Measurements from ENCODE around the gene BOD1. TPM values are rescaled to one million over a fixed set of nuclear protein-coding genes. Genes with fewer than 3 reads are reported as not detected.

BOD1 gene
- total RNA-seq, 3 donors from 2014 or later: 61.5 to 68.0 (median 64.6) TPM

- Histone ChIP-seq H3K4me3 (peak overlapping the region in 2 of 3 donors; percentile 19 to 54), H3K27me3 (no peaks in the 10 kb centered on the region), H3K27ac (peak overlapping the region; percentile 23), H3K36me3 (no peaks in the 10 kb centered on the region), H3K4me1 (peaks cover 0 to 7% of the 10 kb centered on the region in 2 donors), H3K9me3 (peaks cover 5 to 6% of the 10 kb centered on the region in 2 donors)
- intact Hi-C loops (cut with DNase I; ENCODE audit: low total_unique reads): loop anchor here (10.0 kb wide), 1 partner anchor 278 kb away; no protein-coding TSS in a partner anchor
- TF ChIP-seq POLR2AphosphoS5 (IDR thresholded peaks at IDR 0.05) (no peak), POLR2A (IDR thresholded peaks at IDR 0.05) (no peak), CTCF (IDR thresholded peaks at IDR 0.05) (no peak)
- DNase-seq (ENCODE audit: low spot score in 2 of 2): peak in 1 of 2 donors; percentile 76
Measured at GRCh38 chr5:173572431-173573125, 43.9 kb downstream of the BOD1 start.

- H3K9me3 ChIP-seq: peaks cover 5 to 6% of the 10 kb centered on the region in 2 donors
- no peak overlapping the region for H3K4me3 ChIP-seq
- intact Hi-C loops (cut with DNase I; ENCODE audit: low total_unique reads): loop anchor here (10.0 kb wide), 1 partner anchor 276 kb away; no protein-coding TSS in a partner anchor
- no peak for DNase-seq (ENCODE audit: low spot score in 2 of 2)
- H3K4me1 ChIP-seq: peaks cover 0 to 7% of the 10 kb centered on the region in 2 donors
- TF ChIP-seq CTCF (IDR thresholded peaks at IDR 0.05) (no peak), POLR2A (IDR thresholded peaks at IDR 0.05) (no peak), POLR2AphosphoS5 (IDR thresholded peaks at IDR 0.05) (no peak)
- no peaks in the 10 kb centered on the region for H3K27me3 ChIP-seq
- no peaks in the 10 kb centered on the region for H3K36me3 ChIP-seq
- H3K27ac ChIP-seq: no peak overlapping the region
Measured at GRCh38 chr5:173570321-173571090, 45.9 kb downstream of the BOD1 start.

- Histone ChIP-seq H3K4me3 (no peak overlapping the region), H3K4me1 (peaks cover 0 to 7% of the 10 kb centered on the region in 2 donors), H3K9me3 (peaks cover 5 to 6% of the 10 kb centered on the region in 2 donors), H3K27me3 (no peaks in the 10 kb centered on the region), H3K36me3 (no peaks in the 10 kb centered on the region), H3K27ac (peak overlapping the region; percentile 12 to 76)
- no peak for DNase-seq (ENCODE audit: low spot score in 2 of 2)
- intact Hi-C loops (cut with DNase I; ENCODE audit: low total_unique reads): no loop called here
- no peak for TF ChIP-seq CTCF (IDR thresholded peaks at IDR 0.05)
- no peak for TF ChIP-seq POLR2AphosphoS5 (IDR thresholded peaks at IDR 0.05)
- no peak for TF ChIP-seq POLR2A (IDR thresholded peaks at IDR 0.05)
Measured at GRCh38 chr5:173568703-173569102, 47.7 kb downstream of the BOD1 start.

GRCh38 chr5:173568128-173568527 is 48.3 kb downstream of the BOD1 start:
- intact Hi-C loops (cut with DNase I; ENCODE audit: low total_unique reads): no loop called here
- H3K36me3 ChIP-seq: no peaks in the 10 kb centered on the region
- peaks cover 0 to 5% of the 10 kb centered on the region in 2 donors for H3K4me1 ChIP-seq
- no peak for DNase-seq (ENCODE audit: low spot score in 2 of 2)
- TF ChIP-seq CTCF (IDR thresholded peaks at IDR 0.05) (no peak), POLR2A (IDR thresholded peaks at IDR 0.05) (no peak), POLR2AphosphoS5 (IDR thresholded peaks at IDR 0.05) (no peak)
- H3K27me3 ChIP-seq: no peaks in the 10 kb centered on the region
- no peak overlapping the region for H3K4me3 ChIP-seq
- H3K9me3 ChIP-seq: peaks cover 5 to 6% of the 10 kb centered on the region in 2 donors
- H3K27ac ChIP-seq: peak overlapping the region; percentile 23 to 76

GRCh38 chr5:173567548-173567947 is 48.9 kb downstream of the BOD1 start:
- DNase-seq (ENCODE audit: low spot score in 2 of 2): peak in 1 of 2 donors; percentile 49
- Histone ChIP-seq H3K36me3 (no peaks in the 10 kb centered on the region), H3K4me1 (no peaks in the 10 kb centered on the region), H3K27ac (peak overlapping the region; percentile 23 to 76), H3K27me3 (no peaks in the 10 kb centered on the region), H3K4me3 (no peak overlapping the region), H3K9me3 (peaks cover 5 to 6% of the 10 kb centered on the region in 2 donors)
- intact Hi-C loops (cut with DNase I; ENCODE audit: low total_unique reads): no loop called here
- no peak for TF ChIP-seq POLR2A (IDR thresholded peaks at IDR 0.05)
- TF ChIP-seq POLR2AphosphoS5 (IDR thresholded peaks at IDR 0.05): no peak
- TF ChIP-seq CTCF (IDR thresholded peaks at IDR 0.05): no peak
